HCT116 (cell line): ENCODE results near the gene CNBD2. TPM values are rescaled to one million over a fixed set of nuclear protein-coding genes. Genes with fewer than 3 reads are reported as not detected.

Experiments used
- ATAC-seq: fragments of 200-7000 bp; cut with Tn5 transposase; 2 replicates; pipeline ENCODE4 v1.9.1; 2020; ENCODE audit warnings: mild to moderate bottlenecking, moderate library complexity
- BruUV-seq: library from RNA; stranded (reverse); fragments of 400-500 nt; replicated peaks from 2 replicates; lab custom pipeline; 2021; lab: Mats Ljungman, UMichigan
- CTCF ChIA-PET: fragments of 300-600 bp; sonication (Branson Sonifier 250); formaldehyde crosslinking; loops from one replicate; lab custom pipeline; 2021; ENCODE audit warnings: antibody characterized with exemption; lab: Charles Lee
- POLR2A ChIA-PET: fragments of 300-600, 350-600 bp; sonication (Branson Sonifier 250); formaldehyde crosslinking; loops from one replicate; lab custom pipeline; 2021; ENCODE audit warnings: antibody characterized with exemption; lab: Charles Lee
- RAD21 ChIA-PET, 2 experiments: fragments of 300-600 bp; sonication (Branson Sonifier 250); formaldehyde crosslinking; loops; one replicate each; lab custom pipeline; 2023; ENCODE audit warnings: low total read pairs in 2 of 2; ENCODE audit not compliant: uncharacterized antibody in 2 of 2, unreplicated experiment in 2 of 2, low non-redundant PET in 1 of 2; lab: Charles Lee
- DNase-seq: peaks from one replicate; pipeline ENCODE4 v3.0.0-alpha.2; 2010; ENCODE audit warnings: low read depth, low spot score
- H2AFZ ChIP-seq: fragments of 200-600 bp; shearing (Covaris generic), sonication (generic); 2 replicates; pipeline ENCODE4 v1.6.1; 2017; ENCODE audit warnings: low read depth, mixed run types, mixed read lengths, antibody characterized with exemption, low read length; ENCODE audit not compliant: poor library complexity, severe bottlenecking
- H3K27ac ChIP-seq: 2 replicates; pipeline ENCODE4 v1.5.1; 2012; ENCODE audit warnings: low read depth, low read length
- H3K27me3 ChIP-seq: fragments of 200-600 bp; sonication (generic); 2 replicates; pipeline ENCODE4 v1.6.1; 2016; ENCODE audit warnings: mixed run types, low read length, mixed read lengths; ENCODE audit not compliant: insufficient read depth
- H3K36me3 ChIP-seq, 2 experiments: fragments of 200-500 bp in 1 of 2; fragments of 200-600 bp in 1 of 2; sonication (Bioruptor generic) in 1 of 2; sonication (generic) in 1 of 2; 2 replicates each; pipeline versions ENCODE4 v1.5.1 to v1.6.1; 2014 to 2016; ENCODE audit warnings: low read length in 2 of 2, inconsistent platforms in 1 of 2, mixed read lengths in 1 of 2, mixed run types in 1 of 2; ENCODE audit not compliant: insufficient read depth in 2 of 2, control insufficient read depth in 1 of 2
- H3K4me1 ChIP-seq, 2 experiments: fragments of 200-600 bp in 1 of 2; sonication (generic) in 1 of 2; 2 replicates each; pipeline versions ENCODE4 v1.5.1 to v1.6.1; 2012 to 2017; ENCODE audit warnings: low read length in 2 of 2, inconsistent platforms in 1 of 2, mild to moderate bottlenecking in 1 of 2, mixed read lengths in 1 of 2, mixed run types in 1 of 2, moderate library complexity in 1 of 2; ENCODE audit not compliant: insufficient read depth in 2 of 2, control insufficient read depth in 1 of 2
- H3K4me2 ChIP-seq: fragments of 200-600 bp; sonication (generic); 2 replicates; pipeline ENCODE4 v1.6.1; 2017; ENCODE audit warnings: mixed run types, low read length, mixed read lengths
- H3K4me3 ChIP-seq, 2 experiments: fragments of 200-600 bp in 1 of 2; sonication (generic) in 1 of 2; replicated peaks in 1 of 2; 2 replicates each; pipeline ENCODE4 v1.5.1; 2011 to 2016; ENCODE audit warnings: low read length in 2 of 2, control low read depth in 1 of 2, low read depth in 1 of 2, mild to moderate bottlenecking in 1 of 2, mixed read lengths in 1 of 2, mixed run types in 1 of 2
- H3K79me2 ChIP-seq: fragments of 200-600 bp; sonication (generic); 2 replicates; pipeline ENCODE4 v1.6.1; 2017; ENCODE audit warnings: mild to moderate bottlenecking, mixed run types, low read length, moderate library complexity, mixed read lengths; ENCODE audit not compliant: insufficient read depth
- H3K9ac ChIP-seq: fragments of 200-600 bp; sonication (generic); 2 replicates; pipeline ENCODE4 v1.6.1; 2016; ENCODE audit warnings: low read length, mixed read lengths
- H3K9me2 ChIP-seq: fragments of 200-600 bp; sonication (generic), shearing (Covaris generic); 2 replicates; pipeline ENCODE4 v1.6.1; 2017; ENCODE audit warnings: mixed run types, mild to moderate bottlenecking, moderate library complexity; ENCODE audit not compliant: insufficient read depth
- H3K9me3 ChIP-seq, 2 experiments: fragments of 200-500 bp in 1 of 2; fragments of 200-600 bp in 1 of 2; sonication (Bioruptor generic) in 1 of 2; sonication (generic) in 1 of 2; 2 replicates each; pipeline ENCODE4 v1.6.1; 2014 to 2017; ENCODE audit warnings: low read length in 2 of 2, mixed read lengths in 2 of 2, inconsistent platforms in 1 of 2, low read depth in 1 of 2, mild to moderate bottlenecking in 1 of 2, mixed run types in 1 of 2, moderate library complexity in 1 of 2; ENCODE audit not compliant: control insufficient read depth in 1 of 2, insufficient read depth in 1 of 2
- H4K20me1 ChIP-seq: fragments of 200-600 bp; sonication (generic), shearing (Covaris generic); 2 replicates; pipeline ENCODE4 v1.6.1; 2017; ENCODE audit warnings: mixed run types, mild to moderate bottlenecking, moderate library complexity; ENCODE audit not compliant: insufficient read depth
- ELF1 ChIP-seq: IDR thresholded peaks from 2 replicates; pipeline ENCODE4 v1.6.1; 2012; ENCODE audit warnings: low read depth, borderline replicate concordance
- EZH2phosphoT487 ChIP-seq: fragments of 200-600 bp; IDR thresholded peaks from 2 replicates; pipeline ENCODE4 v1.6.1; 2018; ENCODE audit warnings: antibody characterized with exemption, borderline replicate concordance
- FOSL1 ChIP-seq: IDR thresholded peaks from 2 replicates; pipeline ENCODE4 v1.6.1; 2012; ENCODE audit warnings: low read depth
- POLR2A ChIP-seq: IDR thresholded peaks from 2 replicates; pipeline ENCODE4 v1.7.0; 2011; ENCODE audit warnings: borderline replicate concordance; ENCODE audit not compliant: insufficient read depth, insufficient read length; ENCODE audit errors: extremely low read depth
- SIN3A ChIP-seq: IDR thresholded peaks from 2 replicates; pipeline ENCODE4 v1.6.1; 2012; ENCODE audit warnings: low read depth
- SRF ChIP-seq: IDR thresholded peaks from 2 replicates; pipeline ENCODE4 v1.6.1; 2012; ENCODE audit warnings: low read depth
- TCF7L2 ChIP-seq: IDR thresholded peaks from 2 replicates; pipeline ENCODE4 v1.7.0; 2011; ENCODE audit warnings: borderline replicate concordance, inconsistent platforms; ENCODE audit not compliant: insufficient read depth, insufficient read length; ENCODE audit errors: extremely low read depth
- ZFX ChIP-seq: fragments of 450-650 bp; IDR thresholded peaks from 2 replicates; pipeline ENCODE4 v1.6.1; 2017
- ZNF274 ChIP-seq: fragments of 200-500 bp; sonication (Bioruptor generic); IDR thresholded peaks from 2 replicates; pipeline ENCODE4 v1.6.1; 2014; ENCODE audit warnings: mild to moderate bottlenecking, low read depth, low read length, inconsistent platforms
- intact Hi-C: fragments of 100-400 bp; cut with micrococcal nuclease; formaldehyde crosslinking; loops from 2 replicates; pipeline ENCODE4 v1.10.0; 2022
- total RNA-seq: library from RNA; stranded (reverse); gene quantifications from one replicate; pipeline ENCODE4 v1.2.1, GENCODE V29; 2021; ENCODE audit not compliant: unreplicated experiment
- TF ChIP-seq, protein P1 (sequence below), 3 experiments: fragments of 200-600 bp in 1 of 3; sonication (generic) in 1 of 3; IDR thresholded peaks in 2 of 3; conservative IDR thresholded peaks in 1 of 3; 2 replicates each; pipeline ENCODE4 v1.5.1; 2012 to 2017; ENCODE audit warnings: low read depth in 2 of 3, low read length in 2 of 3, antibody characterized with exemption in 1 of 3, borderline replicate concordance in 1 of 3, control low read depth in 1 of 3, mild to moderate bottlenecking in 1 of 3, mixed read lengths in 1 of 3, mixed run types in 1 of 3, moderate library complexity in 1 of 3; ENCODE audit not compliant: insufficient read depth in 1 of 3
- TF ChIP-seq, protein P2 (sequence below): IDR thresholded peaks from 2 replicates; pipeline ENCODE4 v1.6.1; 2012

The CNBD2 gene
- total RNA-seq, 1 experiment from 2014 or later, result 3.1 TPM

DNA sequence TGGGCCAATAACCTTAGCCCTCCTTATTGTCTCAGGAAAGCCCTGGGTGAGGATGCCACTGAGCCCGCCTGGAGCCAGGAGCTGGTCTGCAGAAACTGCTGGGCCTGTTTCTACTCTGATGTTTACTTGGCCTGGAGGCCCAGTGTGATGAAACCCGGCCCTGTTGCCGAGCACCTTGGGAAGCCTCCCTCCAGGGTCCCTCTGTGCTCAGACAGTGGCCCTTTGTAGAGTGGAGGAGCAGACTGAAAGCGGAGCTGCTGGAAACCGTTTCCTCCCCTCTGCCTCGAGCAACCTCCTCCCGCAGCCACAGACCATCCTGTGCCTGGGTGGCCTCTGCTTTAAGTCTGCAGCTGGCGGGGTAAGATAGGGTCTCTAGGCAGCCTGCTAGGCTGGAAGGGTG is 102.1 kb downstream of the CNBD2 start:
- no peak for DNase-seq
- no TSS peak for BruUV-seq
- POLR2A ChIA-PET, result interaction anchor here (1.7 kb wide), 1 partner anchor 16 kb away, joined by 7 read pairs; no protein-coding TSS in a partner anchor

More for the DNA sequence above, 102.1 kb downstream of the CNBD2 start:
- Histone ChIP-seq H3K9ac (no peak overlapping the region), H3K36me3 (no peaks in the 10 kb centered on the region), H4K20me1 (no peaks in the 10 kb centered on the region), H3K4me3 (no peak overlapping the region), H3K27me3 (no peaks in the 10 kb centered on the region), H3K9me3 (no peaks in the 10 kb centered on the region), H2AFZ (no peak overlapping the region), H3K27ac (no peak overlapping the region), H3K4me1 (peaks cover 0 to 13% of the 10 kb centered on the region in 2 experiments; a peak in 2 of 4 replicates), H3K79me2 (no peaks in the 10 kb centered on the region), H3K4me2 (no peak overlapping the region), H3K9me2 (no peaks in the 10 kb centered on the region)
- intact Hi-C loops, result no loop called here
- ChIA-PET RAD21 (interaction anchor here in 1 of 2 experiments (0.6 kb wide), 1 partner anchor 16 kb away, joined by 3 read pairs; no protein-coding TSS in a partner anchor), CTCF (no interaction called here)
- ATAC-seq, result no peak
- TF ChIP-seq FOSL1 (no peak), EZH2phosphoT487 (no peak), ZNF274 (no peak), SRF (no peak), POLR2A (no peak), SIN3A (no peak), TCF7L2 (no peak), ZFX (no peak), ELF1 (no peak)
- TF ChIP-seq, protein P1, sequence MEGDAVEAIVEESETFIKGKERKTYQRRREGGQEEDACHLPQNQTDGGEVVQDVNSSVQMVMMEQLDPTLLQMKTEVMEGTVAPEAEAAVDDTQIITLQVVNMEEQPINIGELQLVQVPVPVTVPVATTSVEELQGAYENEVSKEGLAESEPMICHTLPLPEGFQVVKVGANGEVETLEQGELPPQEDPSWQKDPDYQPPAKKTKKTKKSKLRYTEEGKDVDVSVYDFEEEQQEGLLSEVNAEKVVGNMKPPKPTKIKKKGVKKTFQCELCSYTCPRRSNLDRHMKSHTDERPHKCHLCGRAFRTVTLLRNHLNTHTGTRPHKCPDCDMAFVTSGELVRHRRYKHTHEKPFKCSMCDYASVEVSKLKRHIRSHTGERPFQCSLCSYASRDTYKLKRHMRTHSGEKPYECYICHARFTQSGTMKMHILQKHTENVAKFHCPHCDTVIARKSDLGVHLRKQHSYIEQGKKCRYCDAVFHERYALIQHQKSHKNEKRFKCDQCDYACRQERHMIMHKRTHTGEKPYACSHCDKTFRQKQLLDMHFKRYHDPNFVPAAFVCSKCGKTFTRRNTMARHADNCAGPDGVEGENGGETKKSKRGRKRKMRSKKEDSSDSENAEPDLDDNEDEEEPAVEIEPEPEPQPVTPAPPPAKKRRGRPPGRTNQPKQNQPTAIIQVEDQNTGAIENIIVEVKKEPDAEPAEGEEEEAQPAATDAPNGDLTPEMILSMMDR (IDR thresholded peaks at IDR 0.05 in 2 of 3, conservative IDR thresholded peaks at IDR 0.05 in 1 of 3; ENCODE audit: borderline replicate concordance in 1 of 3, insufficient read depth in 1 of 3, low read depth in 2 of 3, low read length in 2 of 3), result no peak
- TF ChIP-seq, protein P2, sequence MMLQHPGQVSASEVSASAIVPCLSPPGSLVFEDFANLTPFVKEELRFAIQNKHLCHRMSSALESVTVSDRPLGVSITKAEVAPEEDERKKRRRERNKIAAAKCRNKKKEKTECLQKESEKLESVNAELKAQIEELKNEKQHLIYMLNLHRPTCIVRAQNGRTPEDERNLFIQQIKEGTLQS, result no peak
